Stimulated activated CD4-positive, alpha-beta T cell treated with anti-CD3 and anti-CD28 coated beads, TNF-alpha, amount 100 ng/mL, for 24 hours (primary cell): ENCODE results near the gene GOLPH3L.
A peak's percentile ranks its signal among the peaks of the same experiment; 100 is the strongest.
"Not testable (repeated sequence)": the region's sequence is repeated elsewhere in the genome, so short reads cannot be mapped to it uniquely, and the experiment has no call there.

Experiments
- DNase-seq, 3 experiments: peaks; one replicate each; pipeline ENCODE4 v3.0.0-alpha.2; 2020; ENCODE audit warnings: low read depth in 3 of 3

The GOLPH3L gene

GRCh38 chr1:150615346-150616201 is 81.4 kb downstream of the GOLPH3L start:
- DNase-seq, result no peak

- peak in 2 of 3 experiments; percentile 44 to 50 for DNase-seq
Measured at GRCh38 chr1:150613061-150613920, 83.7 kb downstream of the GOLPH3L start.

- no peak for DNase-seq
Measured at GRCh38 chr1:150612014-150612345, 85.0 kb downstream of the GOLPH3L start.

- DNase-seq, result no peak
Measured at GRCh38 chr1:150610576-150610975, 86.4 kb downstream of the GOLPH3L start.

- DNase-seq, result no peak
Measured at GRCh38 chr1:150609732-150610131, 87.2 kb downstream of the GOLPH3L start.

- DNase-seq, result no peak
Measured at GRCh38 chr1:150606463-150607142, 90.4 kb downstream of the GOLPH3L start.

GRCh38 chr1:150605451-150605731 is 91.6 kb downstream of the GOLPH3L start:
- DNase-seq, result not testable (repeated sequence)

GRCh38 chr1:150604226-150604588 is 92.7 kb downstream of the GOLPH3L start:
- DNase-seq, result no peak

- no peak for DNase-seq
Measured at GRCh38 chr1:150603711-150604110, 93.2 kb downstream of the GOLPH3L start.

- DNase-seq, result not testable (repeated sequence)
Measured at GRCh38 chr1:150602372-150602771, 94.6 kb downstream of the GOLPH3L start.

GRCh38 chr1:150601540-150601939 is 95.4 kb downstream of the GOLPH3L start:
- no peak for DNase-seq

GRCh38 chr1:150598346-150598745 is 98.6 kb downstream of the GOLPH3L start:
- DNase-seq, result not testable (repeated sequence)

- no peak for DNase-seq
Measured at GRCh38 chr1:150596976-150597375, 100.0 kb downstream of the GOLPH3L start.
